GM06990 (cell line): Measurements from ENCODE around the gene PDLIM4.

Experiments used
- DNase-seq: peaks from one replicate; pipeline ENCODE4 v3.0.0-alpha.2; 2011; ENCODE audit not compliant: insufficient read length; ENCODE audit errors: extremely low read depth
- H3K27me3 ChIP-seq: replicated peaks from 2 replicates; pipeline ENCODE4 v1.6.0; 2011; ENCODE audit warnings: low read length; ENCODE audit not compliant: control insufficient read depth, insufficient read depth
- H3K36me3 ChIP-seq: 2 replicates; pipeline ENCODE4 v1.5.1; 2011; ENCODE audit warnings: low read length; ENCODE audit not compliant: control insufficient read depth, insufficient read depth
- H3K4me3 ChIP-seq: replicated peaks from 2 replicates; pipeline ENCODE4 v1.5.1; 2011; ENCODE audit warnings: low read depth, mild to moderate bottlenecking, control low read depth, low read length
- TF ChIP-seq, protein P1 (sequence below): IDR thresholded peaks from 2 replicates; pipeline ENCODE4 v1.5.1; 2011; ENCODE audit warnings: low read length, control low read depth, mild to moderate bottlenecking, inconsistent platforms; ENCODE audit not compliant: insufficient read depth, poor library complexity, severe bottlenecking

PDLIM4 gene

DNA sequence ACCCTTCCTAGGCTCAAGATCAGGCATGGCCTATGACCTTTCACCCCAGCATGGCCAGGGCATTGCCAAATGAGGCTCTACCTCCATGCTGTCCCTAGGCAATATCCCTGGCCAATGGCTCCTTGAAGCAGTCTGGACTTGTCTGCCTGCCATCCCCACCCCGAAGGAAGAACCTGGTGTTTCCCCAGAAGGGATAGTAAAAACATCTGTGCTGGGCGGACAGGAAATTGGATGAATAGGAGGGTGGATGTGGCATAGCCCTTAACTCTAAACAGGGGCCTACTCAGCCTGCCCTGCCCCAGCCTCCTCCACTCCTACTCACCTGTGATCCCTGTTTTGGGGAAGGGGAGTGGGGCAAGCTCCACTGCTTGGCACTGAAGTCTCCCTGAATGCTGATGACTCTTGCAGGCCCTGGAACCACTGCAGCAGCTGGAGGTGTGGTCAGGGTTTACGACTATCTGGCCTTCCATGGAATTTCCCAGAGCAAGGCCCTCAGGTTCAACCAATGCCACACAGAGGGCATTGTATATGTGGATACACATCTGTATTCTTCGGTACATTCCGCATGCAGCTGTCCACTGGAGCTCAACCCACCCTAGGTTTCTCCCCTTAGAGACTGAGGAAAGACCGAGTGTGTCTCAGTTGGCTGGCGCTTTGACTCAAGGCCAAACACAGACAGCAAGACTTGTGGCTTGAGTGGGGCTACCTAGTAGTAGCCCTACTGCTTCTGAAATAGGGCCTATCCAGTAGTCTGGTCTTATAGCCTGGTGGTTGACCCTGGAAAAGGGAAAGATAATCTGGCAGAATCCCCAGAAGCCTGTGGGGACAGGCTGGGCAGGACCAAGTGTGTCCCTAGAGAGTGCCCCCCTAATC lies 23.4 kb upstream of the PDLIM4 start:
- Histone ChIP-seq H3K36me3 (no peaks in the 10 kb centered on the region), H3K27me3 (no peaks in the 10 kb centered on the region; the same call in 1 of the 2 replicates), H3K4me3 (no peak overlapping the region)
- DNase-seq, result no peak
- TF ChIP-seq, protein P1, sequence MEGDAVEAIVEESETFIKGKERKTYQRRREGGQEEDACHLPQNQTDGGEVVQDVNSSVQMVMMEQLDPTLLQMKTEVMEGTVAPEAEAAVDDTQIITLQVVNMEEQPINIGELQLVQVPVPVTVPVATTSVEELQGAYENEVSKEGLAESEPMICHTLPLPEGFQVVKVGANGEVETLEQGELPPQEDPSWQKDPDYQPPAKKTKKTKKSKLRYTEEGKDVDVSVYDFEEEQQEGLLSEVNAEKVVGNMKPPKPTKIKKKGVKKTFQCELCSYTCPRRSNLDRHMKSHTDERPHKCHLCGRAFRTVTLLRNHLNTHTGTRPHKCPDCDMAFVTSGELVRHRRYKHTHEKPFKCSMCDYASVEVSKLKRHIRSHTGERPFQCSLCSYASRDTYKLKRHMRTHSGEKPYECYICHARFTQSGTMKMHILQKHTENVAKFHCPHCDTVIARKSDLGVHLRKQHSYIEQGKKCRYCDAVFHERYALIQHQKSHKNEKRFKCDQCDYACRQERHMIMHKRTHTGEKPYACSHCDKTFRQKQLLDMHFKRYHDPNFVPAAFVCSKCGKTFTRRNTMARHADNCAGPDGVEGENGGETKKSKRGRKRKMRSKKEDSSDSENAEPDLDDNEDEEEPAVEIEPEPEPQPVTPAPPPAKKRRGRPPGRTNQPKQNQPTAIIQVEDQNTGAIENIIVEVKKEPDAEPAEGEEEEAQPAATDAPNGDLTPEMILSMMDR, result no peak

GRCh38 chr5:132234684-132235062 lies 22.8 kb upstream of the PDLIM4 start:
- DNase-seq, result no peak
- Histone ChIP-seq H3K36me3 (no peaks in the 10 kb centered on the region), H3K27me3 (no peaks in the 10 kb centered on the region; the same call in 1 of the 2 replicates), H3K4me3 (no peak overlapping the region)
- TF ChIP-seq, protein P1, result no peak

- no peak for DNase-seq
- TF ChIP-seq, protein P1, result no peak
Measured at GRCh38 chr5:132235340-132235739, 22.2 kb upstream of the PDLIM4 start.

GRCh38 chr5:132237141-132237540 lies 20.4 kb upstream of the PDLIM4 start:
- DNase-seq, result no peak
- Histone ChIP-seq H3K36me3 (no peaks in the 10 kb centered on the region), H3K4me3 (no peak overlapping the region), H3K27me3 (no peaks in the 10 kb centered on the region; the same call in 1 of the 2 replicates)
- TF ChIP-seq, protein P1, result no peak

More at GRCh38 chr5:132235340-132235739, 22.2 kb upstream of the PDLIM4 start:
- no peaks in the 10 kb centered on the region; the same call in 1 of the 2 replicates for H3K27me3 ChIP-seq
- no peaks in the 10 kb centered on the region for H3K36me3 ChIP-seq
- no peak overlapping the region for H3K4me3 ChIP-seq

DNA sequence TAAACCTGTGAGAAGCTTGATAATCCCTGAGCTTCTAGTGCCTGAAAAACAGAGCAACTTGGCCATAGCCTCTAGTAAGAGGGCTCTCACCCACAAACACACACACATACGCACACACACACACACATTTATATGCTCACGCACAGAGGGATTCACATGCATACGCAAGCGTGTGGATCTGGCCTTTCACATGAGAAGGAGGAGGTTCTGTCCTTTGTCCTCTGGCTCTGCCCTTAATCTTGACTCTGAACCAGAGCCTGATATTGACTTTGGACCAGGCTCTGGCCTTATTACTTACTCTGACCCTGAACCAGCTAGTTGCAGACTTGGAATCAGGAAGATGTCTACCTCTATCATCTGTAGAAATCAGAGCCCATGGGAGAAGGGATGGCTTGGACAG lies 19.8 kb upstream of the PDLIM4 start:
- TF ChIP-seq, protein P1, result no peak
- Histone ChIP-seq H3K27me3 (no peaks in the 10 kb centered on the region; the same call in 1 of the 2 replicates), H3K4me3 (no peak overlapping the region), H3K36me3 (no peaks in the 10 kb centered on the region)
- DNase-seq, result no peak
